Measurements from ENCODE around the gene FYN.

GRCh38 chr6:111842271-111842822 lies 30.9 kb downstream of the FYN start:
- TF ChIP-seq CTCF (IDR thresholded peaks at IDR 0.05) = no peak
- TF ChIP-seq POLR2AphosphoS5 (IDR thresholded peaks at IDR 0.05) = no peak

Data from esophagus muscularis mucosa (tissue), 3 donors.